H1 (cell line): ENCODE measurements around the gene PPP1R14C. TPM values are rescaled to one million over a fixed set of nuclear protein-coding genes. Genes with fewer than 3 reads are reported as not detected.

Experiments
- CTCF ChIA-PET: fragments of 300-600 bp; sonication (Branson Sonifier 250); formaldehyde crosslinking; loops from one replicate; lab custom pipeline; 2021; ENCODE audit not compliant: partially characterized antibody; lab: Charles Lee
- POLR2A ChIA-PET: fragments of 300-600 bp; sonication (Branson Sonifier 250); formaldehyde crosslinking; loops from one replicate; lab custom pipeline; 2021; ENCODE audit warnings: inconsistent platforms; ENCODE audit not compliant: partially characterized antibody; lab: Charles Lee
- DNase-seq, 2 experiments: peaks; one replicate each; pipeline versions ENCODE4 v3.0.0 to v3.0.0-alpha.2; 2010 to 2022; ENCODE audit warnings: low spot score in 2 of 2, low read depth in 1 of 2, mixed read lengths in 1 of 2
- FAIRE-seq: peaks from 2 replicates; lab custom pipeline; 2011; peaks lifted over from hg19 to GRCh38; lab: Jason Lieb, UNC
- H2AFZ ChIP-seq: 2 replicates; pipeline ENCODE4 v1.8.1; 2012; ENCODE audit warnings: low read length, inconsistent platforms
- H2AK5ac ChIP-seq: 2 replicates; pipeline ENCODE4 v1.6.1; 2013; ENCODE audit warnings: low read depth, low read length
- H2BK120ac ChIP-seq: replicated peaks from 2 replicates; pipeline ENCODE3; 2013; ENCODE audit warnings: low read depth, low read length, inconsistent platforms
- H2BK12ac ChIP-seq: 2 replicates; pipeline ENCODE4 v1.6.1; 2013; ENCODE audit warnings: low read depth, low read length
- H2BK15ac ChIP-seq: 2 replicates; pipeline ENCODE4 v1.6.1; 2013; ENCODE audit warnings: low read length
- H2BK20ac ChIP-seq: 2 replicates; pipeline ENCODE4 v1.6.1; 2013; ENCODE audit warnings: low read length
- H2BK5ac ChIP-seq: 2 replicates; pipeline ENCODE4 v1.6.1; 2013; ENCODE audit warnings: low read depth, low read length
- H3K14ac ChIP-seq: 2 replicates; pipeline ENCODE4 v1.6.1; 2013; ENCODE audit warnings: inconsistent platforms; ENCODE audit not compliant: insufficient read length
- H3K18ac ChIP-seq: 2 replicates; pipeline ENCODE4 v1.6.1; 2013; ENCODE audit warnings: low read length; ENCODE audit errors: extremely low read depth
- H3K23ac ChIP-seq: 2 replicates; pipeline ENCODE4 v1.6.1; 2013; ENCODE audit warnings: inconsistent platforms; ENCODE audit not compliant: insufficient read length
- H3K23me2 ChIP-seq: 2 replicates; pipeline ENCODE4 v1.6.1; 2013; ENCODE audit warnings: low read depth, low read length
- H3K27ac ChIP-seq: 2 replicates; pipeline ENCODE4 v1.6.1; 2011; ENCODE audit warnings: low read depth, low read length, inconsistent platforms
- H3K27me3 ChIP-seq, 4 experiments: replicated peaks in 1 of 4; 1 replicate in 1 of 4; 2 replicates in 3 of 4; pipeline versions ENCODE4 v1.6.1 to v1.8.1; 2011 to 2013; ENCODE audit warnings: low read length in 3 of 4, mild to moderate bottlenecking in 3 of 4, inconsistent platforms in 2 of 4, mixed read lengths in 2 of 4, moderate library complexity in 1 of 4; ENCODE audit not compliant: control insufficient read depth in 3 of 4, insufficient read depth in 3 of 4; ENCODE audit errors: extremely low read depth in 1 of 4
- H3K36me3 ChIP-seq, 4 experiments: 2 replicates each; pipeline versions ENCODE4 v1.6.1 to v1.8.1; 2011 to 2013; ENCODE audit warnings: mild to moderate bottlenecking in 4 of 4, low read length in 3 of 4, moderate library complexity in 2 of 4, control low read depth in 1 of 4, inconsistent platforms in 1 of 4; ENCODE audit not compliant: insufficient read depth in 4 of 4, control insufficient read depth in 2 of 4
- H3K4ac ChIP-seq: replicated peaks from 2 replicates; pipeline ENCODE3; 2013; ENCODE audit warnings: low read length, low read depth, mixed read lengths, inconsistent platforms; ENCODE audit not compliant: insufficient read length
- H3K4me1 ChIP-seq, 4 experiments: replicated peaks in 1 of 4; 1 replicate in 1 of 4; 2 replicates in 3 of 4; pipeline versions ENCODE4 v1.6.1 to v1.8.1; 2011 to 2013; ENCODE audit warnings: low read length in 3 of 4, inconsistent platforms in 2 of 4, mixed read lengths in 1 of 4; ENCODE audit not compliant: insufficient read depth in 4 of 4, control insufficient read depth in 3 of 4
- H3K4me2 ChIP-seq, 2 experiments: 2 replicates each; pipeline versions ENCODE4 v1.6.1 to v1.8.1; 2011 to 2013; ENCODE audit warnings: low read depth in 2 of 2, low read length in 2 of 2, control low read depth in 1 of 2, inconsistent platforms in 1 of 2, mild to moderate bottlenecking in 1 of 2; ENCODE audit not compliant: insufficient read depth in 1 of 2
- H3K4me3 ChIP-seq, 4 experiments: fragments of 200-600, 300-600 bp in 1 of 4; sonication (generic), shearing (Covaris generic), sonication (Bioruptor Twin) in 1 of 4; 2 replicates each; pipeline versions ENCODE4 v1.5.1 to v1.8.1; 2011 to 2016; ENCODE audit warnings: low read length in 4 of 4, low read depth in 3 of 4, control low read depth in 2 of 4, inconsistent platforms in 2 of 4, mild to moderate bottlenecking in 2 of 4, mixed read lengths in 1 of 4, moderate library complexity in 1 of 4; ENCODE audit not compliant: insufficient read depth in 2 of 4; ENCODE audit errors: extremely low read depth in 1 of 4
- H3K56ac ChIP-seq: replicated peaks from 2 replicates; pipeline ENCODE3; 2013; ENCODE audit warnings: low read depth, mild to moderate bottlenecking, mixed read lengths, low read length, inconsistent platforms; ENCODE audit not compliant: insufficient read length
- H3K79me1 ChIP-seq: 2 replicates; pipeline ENCODE4 v1.6.1; 2013; ENCODE audit warnings: low read depth, low read length, control low read depth
- H3K79me2 ChIP-seq, 2 experiments: 2 replicates each; pipeline versions ENCODE4 v1.6.1 to v1.8.1; 2012 to 2013; ENCODE audit warnings: low read length in 2 of 2, mild to moderate bottlenecking in 2 of 2, inconsistent platforms in 1 of 2; ENCODE audit not compliant: insufficient read depth in 2 of 2, control insufficient read depth in 1 of 2
- H3K9ac ChIP-seq, 4 experiments: replicated peaks in 1 of 4; 1 replicate in 1 of 4; 2 replicates in 3 of 4; pipeline versions ENCODE4 v1.6.1 to v1.8.1; 2011 to 2013; ENCODE audit warnings: low read depth in 3 of 4, low read length in 3 of 4, control low read depth in 2 of 4, mild to moderate bottlenecking in 2 of 4, moderate library complexity in 2 of 4, inconsistent platforms in 1 of 4; ENCODE audit errors: extremely low read depth in 1 of 4
- H3K9me3 ChIP-seq, 2 experiments: 2 replicates each; pipeline versions ENCODE4 v1.6.1 to v1.8.1; 2012 to 2013; ENCODE audit warnings: mild to moderate bottlenecking in 2 of 2, moderate library complexity in 2 of 2, control low read depth in 1 of 2, inconsistent platforms in 1 of 2, low read depth in 1 of 2, low read length in 1 of 2, mixed read lengths in 1 of 2; ENCODE audit not compliant: insufficient read depth in 2 of 2
- H4K20me1 ChIP-seq, 2 experiments: replicated peaks in 1 of 2; 2 replicates each; pipeline versions ENCODE3 to v1.8.1; 2011 to 2013; ENCODE audit warnings: inconsistent platforms in 2 of 2, low read length in 2 of 2, mild to moderate bottlenecking in 1 of 2; ENCODE audit not compliant: insufficient read depth in 2 of 2, control insufficient read depth in 1 of 2
- H4K5ac ChIP-seq: 2 replicates; pipeline ENCODE4 v1.6.1; 2013; ENCODE audit warnings: low read length, low read depth, mixed read lengths, inconsistent platforms; ENCODE audit not compliant: insufficient read length
- H4K8ac ChIP-seq: 2 replicates; pipeline ENCODE4 v1.8.0; 2013; ENCODE audit warnings: mild to moderate bottlenecking, moderate library complexity, low read length, inconsistent platforms; ENCODE audit not compliant: insufficient read depth; ENCODE audit errors: extremely low read depth
- H4K91ac ChIP-seq: replicated peaks from 2 replicates; pipeline ENCODE3; 2013; ENCODE audit warnings: low read length, mixed read lengths, inconsistent platforms; ENCODE audit not compliant: insufficient read length
- CBX5 ChIP-seq: fragments of 300-800, 300-1000 bp; sonication (generic); IDR thresholded peaks from 2 replicates; pipeline ENCODE4 v1.7.1; 2016; ENCODE audit warnings: antibody characterized with exemption, low read length, low read depth
- FOSL1 ChIP-seq: IDR thresholded peaks from 2 replicates; pipeline ENCODE4 v1.6.1; 2011; ENCODE audit warnings: mild to moderate bottlenecking, low read depth, low read length, moderate library complexity; ENCODE audit not compliant: insufficient read depth
- GTF2F1 ChIP-seq: IDR thresholded peaks from 2 replicates; pipeline ENCODE4 v1.6.1; 2012; ENCODE audit warnings: low read depth, low read length, improper control_type of control experiment, borderline replicate concordance
- KDM1A ChIP-seq: fragments of 200-600, 300-600 bp; sonication (generic); IDR thresholded peaks from 2 replicates; pipeline ENCODE4 v1.7.1; 2016; ENCODE audit warnings: mild to moderate bottlenecking, low read length, borderline replicate concordance
- KDM5A ChIP-seq: fragments of 200-600 bp; IDR thresholded peaks from 2 replicates; pipeline ENCODE4 v1.7.1; 2012; ENCODE audit warnings: mild to moderate bottlenecking, low read length, inconsistent platforms, mixed read lengths
- NANOG ChIP-seq: IDR thresholded peaks from 2 replicates; pipeline ENCODE4 v1.6.1; 2011; ENCODE audit warnings: low read length, low read depth, mild to moderate bottlenecking, inconsistent platforms; ENCODE audit not compliant: insufficient read depth, poor library complexity, severe bottlenecking
- SP1 ChIP-seq: IDR thresholded peaks from 2 replicates; pipeline ENCODE4 v1.6.1; 2011; ENCODE audit warnings: low read depth, low read length
- SRF ChIP-seq: IDR thresholded peaks from 2 replicates; pipeline ENCODE4 v1.6.1; 2011; ENCODE audit warnings: mild to moderate bottlenecking, low read depth, low read length, moderate library complexity
- TCF12 ChIP-seq: IDR thresholded peaks from 2 replicates; pipeline ENCODE4 v1.6.1; 2011; ENCODE audit warnings: low read depth, mild to moderate bottlenecking, low read length
- TEAD4 ChIP-seq: IDR thresholded peaks from 2 replicates; pipeline ENCODE4 v1.6.1; 2012; ENCODE audit warnings: low read depth, low read length, inconsistent platforms, mixed read lengths
- USF2 ChIP-seq: IDR thresholded peaks from 2 replicates; pipeline ENCODE4 v1.6.1; 2011; ENCODE audit warnings: low read length, improper control_type of control experiment
- ZNF274 ChIP-seq: IDR thresholded peaks from 2 replicates; pipeline ENCODE4 v1.7.0; 2012; ENCODE audit warnings: low read length, borderline replicate concordance; ENCODE audit errors: extremely low read depth
- WGBS, 2 experiments: shearing (Covaris generic) in 1 of 2; methylation state at CpG; one replicate each; pipeline versions ENCODE4 v1.1.6 to v1.1.7; 2013 to 2015; ENCODE audit warnings: low lambda C conversion rate in 2 of 2, mixed read lengths in 2 of 2, inconsistent platforms in 1 of 2, low coverage in 1 of 2, missing lambda C conversion rate in 1 of 2; ENCODE audit not compliant: insufficient replicate concordance in 2 of 2, insufficient coverage in 1 of 2, insufficient read length in 1 of 2; ENCODE audit errors: extremely low coverage in 1 of 2, missing lambda C conversion rate in 1 of 2; 5-methylcytosine and 5-hydroxymethylcytosine counted together
- polyA plus RNA-seq, 7 experiments: library from polyadenylated mRNA; depleted of rRNA in 3 of 7; stranded (reverse) in 5 of 7; unstranded in 2 of 7; fragments of >200 nt in 5 of 7; fragments of 200-250 nt in 2 of 7; gene quantifications; 1 replicate in 5 of 7; 2 replicates in 1 of 7; 4 replicates in 1 of 7; pipeline versions ENCODE4 v1.2.1 to v1.2.3, GENCODE V29; 2011 to 2013; ENCODE audit warnings: missing spikeins in 2 of 7, mixed read lengths in 2 of 7
- total RNA-seq: library from RNA; stranded (reverse); fragmentation: NEBNext Ultra II Directional; extraction: Animal tissue kit (Norgen Biotek cat#: 25700); gene quantifications from 2 replicates; pipeline ENCODE4 v1.2.1, GENCODE V29; 2021

Gene PPP1R14C
- total and polyA plus RNA-seq, 2 of the 8 experiments (the other 6 are each of a cell fraction or from before 2014, with no cell fraction given), result 0.30 to 0.61 TPM

- TF ChIP-seq KDM5A (no peak), USF2 (no peak), CBX5 (no peak), TEAD4 (no peak), ZNF274 (no peak), NANOG (no peak), GTF2F1 (no peak), FOSL1 (no peak), TCF12 (no peak), SP1 (no peak), SRF (no peak), KDM1A (no peak)
- Histone ChIP-seq H3K27ac (no peak overlapping the region), H4K8ac (no peak overlapping the region), H3K14ac (no peak overlapping the region), H3K4me1 (no peaks in the 10 kb centered on the region), H3K18ac (no peak overlapping the region), H4K91ac (no peak overlapping the region), H3K23ac (no peak overlapping the region), H2BK15ac (no peak overlapping the region), H2BK20ac (no peak overlapping the region), H3K56ac (no peak overlapping the region), H3K4me2 (no peak overlapping the region), H3K4ac (no peak overlapping the region), H2BK120ac (no peak overlapping the region), H3K23me2 (no peaks in the 10 kb centered on the region), H2AK5ac (no peak overlapping the region), H4K20me1 (no peaks in the 10 kb centered on the region), H3K79me2 (no peaks in the 10 kb centered on the region), H3K9ac (no peak overlapping the region), H3K79me1 (no peaks in the 10 kb centered on the region), H2BK5ac (no peak overlapping the region), H2AFZ (no peak overlapping the region), H2BK12ac (no peak overlapping the region), H3K9me3 (no peaks in the 10 kb centered on the region), H3K36me3 (no peaks in the 10 kb centered on the region), H3K27me3 (no peaks in the 10 kb centered on the region), H3K4me3 (no peak overlapping the region), H4K5ac (no peak overlapping the region)
- no peak for FAIRE-seq
- ChIA-PET CTCF (interaction anchor here (0.8 to 2.5 kb wide), 5 partner anchors 16 to 115 kb away, joined by 3 to 8 read pairs (median 4); no protein-coding TSS in a partner anchor), POLR2A (no interaction called here)
- DNase-seq, result no peak
- 89% methylated on average over 9 of the region's 9 CpGs; no CpG with 5 or more reads in 1 of the 2 experiments for WGBS, 2 experiments
These were observed 43.5 kb downstream of the PPP1R14C start for GRCh38 chr6:150186129-150186898.
